Dorsolateral prefrontal cortex (tissue), 118 donors: Measurements from ENCODE around the gene SERP1. TPM values are rescaled to one million over a fixed set of nuclear protein-coding genes. Genes with fewer than 3 reads are reported as not detected.

Experiments
- total RNA-seq, 120 experiments: library from RNA; stranded (reverse); gene quantifications; one replicate each; pipeline versions ENCODE4 v1.2.3 to v1.2.4, GENCODE V29; 2022

Gene SERP1
- total RNA-seq, 120 experiments from 2014 or later = 44.6 to 110 (median 64.5) TPM

Other genes starting within 250 kb of the SERP1 start
- gene TSC22D2, start 138.2 kb downstream of the SERP1 start, total RNA-seq = 10 to 100 TPM; 32.6 to 65.1 (median 45.0) TPM
- 10 to 100 TPM; 32.6 to 75.9 (median 53.3) TPM for gene EIF2A, start 291 bp upstream of the SERP1 start, total RNA-seq
- 100 to 1,000 TPM in 85 of 120 experiments, 10 to 100 TPM in 35; 78.5 to 150 (median 109) TPM for gene SELENOT, start 56.8 kb upstream of the SERP1 start, total RNA-seq
- 1 to 10 TPM in 15 of 120 experiments, under 1 TPM in 66, not detected in 39; 0.23 to 2.5 (median 0.63) TPM for gene ERICH6, start 157.4 kb upstream of the SERP1 start, total RNA-seq
- 10 to 100 TPM; 12.6 to 40.1 (median 22.1) TPM for gene SIAH2, start 216.7 kb upstream of the SERP1 start, total RNA-seq